AG04450 (cell line): ENCODE results near the gene FARS2. TPM values are rescaled to one million over a fixed set of nuclear protein-coding genes. Genes with fewer than 3 reads are reported as not detected.

Source experiments
- CTCF ChIA-PET: fragments of 300-600, 350-600 bp; formaldehyde crosslinking; extraction: SDS; loops from one replicate; lab custom pipeline; 2022; ENCODE audit warnings: antibody characterized with exemption, inconsistent platforms; lab: Charles Lee
- POLR2A ChIA-PET: fragments of 350-600 bp; formaldehyde crosslinking; extraction: SDS; loops from one replicate; lab custom pipeline; 2021; ENCODE audit warnings: antibody characterized with exemption, inconsistent platforms; lab: Yijun Ruan, JAX
- DNase-seq: peaks from one replicate; pipeline ENCODE4 v3.0.0-alpha.2; 2011; ENCODE audit warnings: low read depth, low spot score
- H3K27ac ChIP-seq: one replicate; pipeline ENCODE4 v1.5.1; 2012; ENCODE audit warnings: low read depth, low read length, control low read depth
- H3K27me3 ChIP-seq: one replicate; pipeline ENCODE4 v1.6.0; 2012; ENCODE audit warnings: low read length; ENCODE audit not compliant: control insufficient read depth, insufficient read depth
- H3K4me3 ChIP-seq: 2 replicates; pipeline ENCODE4 v1.5.1; 2011; ENCODE audit warnings: mild to moderate bottlenecking, low read depth, low read length, control low read depth
- H3K9me3 ChIP-seq: 2 replicates; pipeline ENCODE4 v1.5.1; 2012; ENCODE audit warnings: low read length; ENCODE audit not compliant: control insufficient read depth, insufficient read depth
- polyA plus RNA-seq: library from polyadenylated mRNA; depleted of rRNA; stranded (reverse); fragments of >200 nt; gene quantifications from 2 replicates; pipeline ENCODE4 v1.2.3, GENCODE V29; 2011
- TF ChIP-seq, protein P1 (sequence below): IDR thresholded peaks from 2 replicates; pipeline ENCODE4 v1.5.1; 2011; ENCODE audit warnings: low read depth, low read length, control low read depth, inconsistent platforms

The FARS2 gene
- polyA plus RNA-seq, 1 experiment = 14.0 TPM

DNA sequence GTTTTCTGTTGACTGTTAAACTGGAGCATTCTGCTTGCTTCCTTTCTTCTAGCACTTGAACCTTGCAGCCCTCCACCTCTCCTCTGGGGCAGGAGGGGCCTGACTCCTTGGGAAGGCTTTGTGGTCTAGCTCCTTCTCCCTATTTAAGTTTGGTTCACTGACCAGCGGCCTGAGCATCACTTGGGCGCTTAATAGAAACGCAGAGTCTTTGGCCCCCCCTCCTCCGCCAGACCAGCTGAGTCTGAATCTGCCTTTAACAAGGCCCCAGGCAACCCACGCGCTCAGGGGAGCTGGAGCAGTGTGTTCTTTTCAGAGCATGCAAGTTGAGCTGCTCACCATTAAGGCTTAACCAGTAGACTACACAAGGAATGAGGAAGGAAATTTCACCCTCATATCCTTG, 519.7 kb downstream of the FARS2 start:
- TF ChIP-seq, protein P1, sequence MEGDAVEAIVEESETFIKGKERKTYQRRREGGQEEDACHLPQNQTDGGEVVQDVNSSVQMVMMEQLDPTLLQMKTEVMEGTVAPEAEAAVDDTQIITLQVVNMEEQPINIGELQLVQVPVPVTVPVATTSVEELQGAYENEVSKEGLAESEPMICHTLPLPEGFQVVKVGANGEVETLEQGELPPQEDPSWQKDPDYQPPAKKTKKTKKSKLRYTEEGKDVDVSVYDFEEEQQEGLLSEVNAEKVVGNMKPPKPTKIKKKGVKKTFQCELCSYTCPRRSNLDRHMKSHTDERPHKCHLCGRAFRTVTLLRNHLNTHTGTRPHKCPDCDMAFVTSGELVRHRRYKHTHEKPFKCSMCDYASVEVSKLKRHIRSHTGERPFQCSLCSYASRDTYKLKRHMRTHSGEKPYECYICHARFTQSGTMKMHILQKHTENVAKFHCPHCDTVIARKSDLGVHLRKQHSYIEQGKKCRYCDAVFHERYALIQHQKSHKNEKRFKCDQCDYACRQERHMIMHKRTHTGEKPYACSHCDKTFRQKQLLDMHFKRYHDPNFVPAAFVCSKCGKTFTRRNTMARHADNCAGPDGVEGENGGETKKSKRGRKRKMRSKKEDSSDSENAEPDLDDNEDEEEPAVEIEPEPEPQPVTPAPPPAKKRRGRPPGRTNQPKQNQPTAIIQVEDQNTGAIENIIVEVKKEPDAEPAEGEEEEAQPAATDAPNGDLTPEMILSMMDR = no peak
- no peaks in the 10 kb centered on the region for H3K27me3 ChIP-seq
- H3K27ac ChIP-seq = no peak overlapping the region
- no peak for DNase-seq
- POLR2A ChIA-PET = interaction anchor here (0.7 kb wide), 1 partner anchor 100 kb away, joined by 3 read pairs; no protein-coding TSS in a partner anchor
- no peak overlapping the region for H3K4me3 ChIP-seq
- CTCF ChIA-PET = interaction anchor here (0.5 kb wide), 1 partner anchor 230 kb away, joined by 3 read pairs; no protein-coding TSS in a partner anchor
- H3K9me3 ChIP-seq = no peaks in the 10 kb centered on the region

DNA sequence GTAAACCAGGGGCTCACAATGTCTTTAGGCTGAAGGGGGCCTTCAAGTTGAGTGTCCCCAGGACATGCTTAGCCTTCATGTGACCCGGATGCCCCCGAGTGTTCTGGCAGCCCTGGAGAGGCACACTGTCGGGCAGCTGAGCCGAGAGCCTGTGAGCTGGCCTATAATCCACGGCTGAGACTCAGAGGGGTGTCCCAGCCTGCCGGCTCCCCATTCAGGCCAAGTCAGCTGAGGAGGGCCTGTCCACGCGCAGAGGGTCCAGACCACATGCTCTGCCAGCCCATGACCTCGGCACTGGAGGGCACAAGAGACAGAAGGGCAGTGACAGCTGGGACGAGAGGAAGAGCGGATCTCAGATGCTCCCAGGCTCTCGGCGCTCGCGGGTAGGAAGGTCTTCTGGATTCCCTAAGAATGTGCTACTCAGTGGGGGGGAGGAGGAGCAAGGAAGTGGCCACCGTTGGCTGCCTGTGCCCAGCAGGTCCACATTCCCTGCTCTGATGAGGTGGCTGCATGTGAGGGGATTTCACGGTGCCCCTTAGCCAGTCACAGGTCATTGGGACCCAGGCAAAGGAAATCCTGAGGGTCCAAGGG, 520.7 kb downstream of the FARS2 start:
- H3K27ac ChIP-seq = no peak overlapping the region
- CTCF ChIA-PET = no interaction called here
- DNase-seq = no peak
- no peaks in the 10 kb centered on the region for H3K9me3 ChIP-seq
- H3K27me3 ChIP-seq = peaks cover 3% of the 10 kb centered on the region
- POLR2A ChIA-PET = interaction anchor here (0.7 kb wide), 1 partner anchor 101 kb away, joined by 3 read pairs; no protein-coding TSS in a partner anchor
- no peak overlapping the region for H3K4me3 ChIP-seq
- TF ChIP-seq, protein P1 = no peak

DNA sequence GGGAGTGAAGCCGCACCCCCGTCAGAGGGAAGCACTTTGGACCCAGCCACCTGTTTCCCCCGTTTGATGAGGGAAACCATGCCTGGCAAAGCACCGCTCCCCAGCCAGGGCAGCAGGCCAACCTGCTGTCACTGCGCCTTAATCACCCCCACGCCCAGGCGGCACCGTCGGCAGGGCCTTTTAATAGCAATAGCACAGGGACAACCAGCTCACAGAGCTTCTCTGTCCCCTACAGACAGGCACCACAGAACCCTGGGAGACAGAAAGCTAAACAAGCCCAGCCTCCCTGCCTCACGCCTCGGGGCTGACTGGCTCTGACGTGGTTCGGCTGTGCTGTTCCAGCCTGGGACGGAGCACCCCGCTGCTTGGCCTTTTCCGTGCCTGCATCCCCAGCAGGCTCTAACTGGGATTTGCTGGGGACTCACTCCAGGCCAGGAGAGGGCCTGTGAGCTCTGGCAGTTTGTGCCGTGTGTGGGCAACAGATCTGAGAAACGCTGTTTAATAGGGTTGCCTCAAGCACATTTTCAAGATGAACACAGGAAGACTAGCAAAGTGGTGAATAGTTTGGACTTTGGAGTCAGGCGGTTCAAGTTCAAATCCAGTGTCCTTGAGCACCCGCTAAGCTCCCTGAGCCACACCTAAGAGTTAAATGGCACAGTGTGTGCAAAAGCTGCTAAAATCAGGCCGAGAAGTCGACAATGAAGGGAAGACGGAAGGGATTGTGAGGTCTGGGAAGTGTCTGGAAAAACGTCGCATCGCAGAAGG, 521.7 kb downstream of the FARS2 start:
- ChIA-PET CTCF (no interaction called here), POLR2A (no interaction called here)
- Histone ChIP-seq H3K4me3 (no peak overlapping the region), H3K9me3 (no peaks in the 10 kb centered on the region), H3K27me3 (peaks cover 3% of the 10 kb centered on the region), H3K27ac (no peak overlapping the region)
- peak; percentile 6 for DNase-seq
- TF ChIP-seq, protein P1 = no peak

DNA sequence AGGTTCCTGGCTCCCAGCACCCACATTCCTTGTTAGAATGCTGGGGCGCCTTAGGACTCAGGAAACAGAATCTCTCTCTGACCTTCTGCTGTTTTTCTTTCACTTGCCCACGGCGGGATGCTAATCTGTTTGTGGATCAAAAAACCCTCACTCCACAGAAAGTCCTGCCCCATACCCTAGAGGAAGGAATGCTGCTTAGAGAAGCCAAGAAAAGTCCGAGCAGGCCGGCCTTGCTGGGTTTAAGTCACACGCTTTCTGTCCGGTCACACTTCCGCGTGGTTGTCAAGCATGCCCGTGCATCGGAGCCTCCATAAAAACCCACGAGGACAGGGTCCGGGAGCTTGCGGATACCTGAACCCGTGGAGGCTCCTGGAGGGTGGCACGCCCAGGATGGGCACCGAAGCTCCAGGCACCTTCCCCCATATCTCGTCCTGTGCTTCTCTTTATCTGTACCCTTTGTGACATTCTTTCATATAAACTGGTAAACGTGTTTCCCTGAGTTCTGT, 522.3 kb downstream of the FARS2 start:
- TF ChIP-seq, protein P1 = 0 out of 2 replicates have a peak, but pooled peaks have one; percentile 10
- no peak overlapping the region for H3K4me3 ChIP-seq
- no peaks in the 10 kb centered on the region for H3K9me3 ChIP-seq
- CTCF ChIA-PET = no interaction called here
- H3K27me3 ChIP-seq = peaks cover 3% of the 10 kb centered on the region
- POLR2A ChIA-PET = no interaction called here
- DNase-seq = no peak
- no peak overlapping the region for H3K27ac ChIP-seq

DNA sequence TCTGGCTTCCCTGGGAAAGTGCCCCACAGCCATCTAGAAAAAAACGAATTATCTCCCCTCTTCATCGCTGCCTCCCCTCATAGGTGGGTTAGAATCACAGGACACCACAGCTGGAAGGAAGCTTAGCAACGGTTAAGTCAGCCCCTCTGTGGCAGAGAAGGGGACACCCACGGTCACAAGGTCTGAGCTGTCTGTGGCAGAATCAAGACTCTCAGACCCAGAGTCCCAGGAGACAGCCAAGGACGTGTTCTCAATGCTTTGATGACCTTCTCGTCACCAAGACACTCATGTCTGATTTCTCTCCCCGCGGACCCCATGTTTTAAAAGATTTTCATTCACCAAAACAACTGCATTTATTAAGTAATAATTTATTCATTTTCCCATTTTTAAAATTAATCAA, 523.9 kb downstream of the FARS2 start:
- Histone ChIP-seq H3K27ac (no peak overlapping the region), H3K27me3 (peaks cover 3% of the 10 kb centered on the region), H3K9me3 (no peaks in the 10 kb centered on the region), H3K4me3 (no peak overlapping the region)
- ChIA-PET POLR2A (no interaction called here), CTCF (interaction anchor here (1.1 kb wide), 1 partner anchor 314 kb away, joined by 3 read pairs; no protein-coding TSS in a partner anchor)
- TF ChIP-seq, protein P1 = no peak
- no peak for DNase-seq
